Fibroblast of lung (primary cell): ENCODE data around the gene SHQ1. TPM values are rescaled to one million over a fixed set of nuclear protein-coding genes. Genes with fewer than 3 reads are reported as not detected.

ENCODE experiments used
- DNase-seq, 2 donors: peaks; one replicate each; pipeline versions ENCODE4 v3.0.0 to v3.0.0-alpha.2; 2010; ENCODE audit warnings: low read depth in 2 of 2
- H2AFZ ChIP-seq: 2 replicates; pipeline ENCODE4 v1.5.1; 2012; ENCODE audit warnings: low read length, control low read depth, inconsistent platforms
- H3K27ac ChIP-seq: 2 replicates; pipeline ENCODE4 v1.5.1; 2011; ENCODE audit warnings: low read length, control low read depth; ENCODE audit not compliant: insufficient read depth
- H3K27me3 ChIP-seq: 2 replicates; pipeline ENCODE4 v1.5.1; 2011; ENCODE audit warnings: mild to moderate bottlenecking, low read length; ENCODE audit not compliant: control insufficient read depth, insufficient read depth
- H3K36me3 ChIP-seq: 2 replicates; pipeline ENCODE4 v1.5.1; 2011; ENCODE audit warnings: low read length; ENCODE audit not compliant: control insufficient read depth, insufficient read depth
- H3K4me1 ChIP-seq: 2 replicates; pipeline ENCODE4 v1.5.1; 2011; ENCODE audit warnings: low read length; ENCODE audit not compliant: control insufficient read depth, insufficient read depth; ENCODE audit errors: extremely low read depth
- H3K4me2 ChIP-seq: 2 replicates; pipeline ENCODE4 v1.5.1; 2011; ENCODE audit warnings: low read length, control low read depth; ENCODE audit not compliant: insufficient read depth; ENCODE audit errors: extremely low read depth
- H3K4me3 ChIP-seq, 4 experiments: fragments of 200-600 bp in 1 of 4; sonication (generic) in 1 of 4; replicated peaks in 1 of 4; 2 replicates each; pipeline ENCODE4 v1.5.1; 2011 to 2016; ENCODE audit warnings: low read length in 4 of 4, low read depth in 3 of 4, mild to moderate bottlenecking in 3 of 4, control low read depth in 2 of 4, inconsistent platforms in 1 of 4, mixed read lengths in 1 of 4; ENCODE audit not compliant: insufficient read depth in 1 of 4; ENCODE audit errors: control extremely low read depth in 1 of 4
- H3K79me2 ChIP-seq: 2 replicates; pipeline ENCODE4 v1.5.1; 2012; ENCODE audit warnings: mild to moderate bottlenecking, low read length, inconsistent platforms; ENCODE audit not compliant: control insufficient read depth, insufficient read depth
- H3K9ac ChIP-seq: 2 replicates; pipeline ENCODE4 v1.5.1; 2011; ENCODE audit warnings: mild to moderate bottlenecking, low read length, control low read depth; ENCODE audit not compliant: insufficient read depth
- H3K9me3 ChIP-seq: 2 replicates; pipeline ENCODE4 v1.5.1; 2012; ENCODE audit warnings: low read depth, low read length; ENCODE audit not compliant: control insufficient read depth, insufficient read depth
- H4K20me1 ChIP-seq: 2 replicates; pipeline ENCODE4 v1.5.1; 2011; ENCODE audit warnings: low read length; ENCODE audit not compliant: control insufficient read depth, insufficient read depth; ENCODE audit errors: extremely low read depth
- EZH2 ChIP-seq: IDR thresholded peaks from 2 replicates; pipeline ENCODE4 v1.5.1; 2012; ENCODE audit warnings: low read length, control low read depth, mild to moderate bottlenecking; ENCODE audit errors: missing control alignments
- polyA plus RNA-seq, 2 donors: library from polyadenylated mRNA; depleted of rRNA in 1 of 2; stranded (reverse) in 1 of 2; unstranded in 1 of 2; fragments of >200 nt; gene quantifications; 2 replicates each; pipeline ENCODE4 v1.2.1, GENCODE V29; 2011 to 2012; ENCODE audit warnings: missing spikeins in 1 of 2
- total RNA-seq: library from RNA; depleted of rRNA; stranded (reverse); fragments of >200 nt; gene quantifications from 2 replicates; pipeline ENCODE4 v1.2.1, GENCODE V29; 2014
- TF ChIP-seq, protein P1 (sequence below), 2 donors: IDR thresholded peaks in 1 of 2; conservative IDR thresholded peaks in 1 of 2; 1 replicate in 1 of 2; 2 replicates in 1 of 2; pipeline ENCODE4 v1.5.1; 2011 to 2012; ENCODE audit warnings: low read length in 2 of 2, control low read depth in 1 of 2, inconsistent platforms in 1 of 2, low read depth in 1 of 2, mild to moderate bottlenecking in 1 of 2

Gene SHQ1
- total and polyA plus RNA-seq, 2 donors (not counting 1 experiment from before 2014, with no cell fraction given): 12.2 to 15.5 TPM

DNA sequence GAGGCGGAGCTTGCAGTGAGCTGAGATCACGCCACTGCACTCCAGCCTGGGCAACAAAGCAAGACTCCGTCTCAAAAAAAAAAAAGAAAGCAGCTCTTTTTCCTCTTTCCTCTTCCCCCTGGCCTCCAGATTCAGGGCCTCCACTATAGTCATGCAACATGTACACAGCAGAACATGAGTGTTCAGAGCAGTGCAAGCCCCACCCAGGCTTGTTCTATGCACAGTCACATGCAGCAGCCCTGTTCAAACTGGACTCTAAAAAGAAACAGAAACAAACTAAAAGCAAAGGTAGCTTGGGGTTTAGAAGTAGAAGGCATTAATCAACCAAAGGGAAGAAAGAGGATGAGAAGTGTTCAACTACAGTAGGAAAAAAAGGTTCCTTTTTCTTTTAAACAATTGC, 11.8 kb downstream of the SHQ1 start:
- H3K9ac ChIP-seq: no peak overlapping the region
- no peak for TF ChIP-seq EZH2
- TF ChIP-seq, protein P1, sequence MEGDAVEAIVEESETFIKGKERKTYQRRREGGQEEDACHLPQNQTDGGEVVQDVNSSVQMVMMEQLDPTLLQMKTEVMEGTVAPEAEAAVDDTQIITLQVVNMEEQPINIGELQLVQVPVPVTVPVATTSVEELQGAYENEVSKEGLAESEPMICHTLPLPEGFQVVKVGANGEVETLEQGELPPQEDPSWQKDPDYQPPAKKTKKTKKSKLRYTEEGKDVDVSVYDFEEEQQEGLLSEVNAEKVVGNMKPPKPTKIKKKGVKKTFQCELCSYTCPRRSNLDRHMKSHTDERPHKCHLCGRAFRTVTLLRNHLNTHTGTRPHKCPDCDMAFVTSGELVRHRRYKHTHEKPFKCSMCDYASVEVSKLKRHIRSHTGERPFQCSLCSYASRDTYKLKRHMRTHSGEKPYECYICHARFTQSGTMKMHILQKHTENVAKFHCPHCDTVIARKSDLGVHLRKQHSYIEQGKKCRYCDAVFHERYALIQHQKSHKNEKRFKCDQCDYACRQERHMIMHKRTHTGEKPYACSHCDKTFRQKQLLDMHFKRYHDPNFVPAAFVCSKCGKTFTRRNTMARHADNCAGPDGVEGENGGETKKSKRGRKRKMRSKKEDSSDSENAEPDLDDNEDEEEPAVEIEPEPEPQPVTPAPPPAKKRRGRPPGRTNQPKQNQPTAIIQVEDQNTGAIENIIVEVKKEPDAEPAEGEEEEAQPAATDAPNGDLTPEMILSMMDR (conservative IDR thresholded peaks at IDR 0.05 in 1 of 2, IDR thresholded peaks at IDR 0.05 in 1 of 2; ENCODE audit: low read depth in 1 of 2, low read length in 2 of 2): no peak
- H3K4me1 ChIP-seq: no peaks in the 10 kb centered on the region
- H3K36me3 ChIP-seq: no peaks in the 10 kb centered on the region
- DNase-seq: no peak
- H2AFZ ChIP-seq: no peak overlapping the region
- no peaks in the 10 kb centered on the region for H3K27me3 ChIP-seq
- H3K4me2 ChIP-seq: no peak overlapping the region
- H3K9me3 ChIP-seq: no peaks in the 10 kb centered on the region
- no peak overlapping the region for H3K4me3 ChIP-seq
- H3K79me2 ChIP-seq: no peaks in the 10 kb centered on the region
- H4K20me1 ChIP-seq: no peaks in the 10 kb centered on the region
- H3K27ac ChIP-seq: no peak overlapping the region

DNA sequence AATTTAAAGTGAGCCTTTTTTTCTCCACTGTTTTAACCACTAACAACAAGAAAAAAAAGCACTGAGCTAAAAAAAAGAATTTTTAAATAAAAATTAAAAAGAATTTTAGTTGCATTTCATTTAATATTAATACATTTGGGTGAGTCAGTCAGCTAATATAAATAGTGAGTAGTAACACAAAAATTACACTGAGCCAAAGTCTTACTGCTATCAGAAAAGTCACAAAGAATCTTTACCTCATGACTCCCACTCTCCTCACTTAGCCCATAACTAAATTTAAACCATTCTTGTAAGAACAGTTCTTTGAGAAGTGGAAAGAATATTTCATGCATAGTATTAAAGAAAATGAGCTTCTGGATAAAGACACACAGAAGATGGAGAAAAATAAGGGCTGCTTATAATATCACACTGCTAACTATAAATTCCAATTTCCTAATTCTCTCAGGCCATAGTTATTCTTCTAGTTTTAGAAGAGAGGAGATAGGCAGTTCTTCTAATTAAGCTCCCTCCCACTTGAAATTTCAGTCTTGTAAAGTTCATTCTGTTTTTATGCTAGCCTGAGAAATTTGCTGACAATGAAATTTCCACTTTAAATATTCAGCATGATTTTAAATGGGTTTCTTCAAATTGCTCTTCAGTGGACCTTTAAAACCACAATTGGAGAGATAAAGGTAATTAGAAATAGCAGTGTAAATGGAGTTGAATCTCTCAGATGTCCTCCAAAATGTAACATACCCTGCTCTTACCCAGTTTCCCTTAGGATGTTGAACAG, 17.6 kb downstream of the SHQ1 start:
- no peaks in the 10 kb centered on the region for H3K9me3 ChIP-seq
- H3K27me3 ChIP-seq: no peaks in the 10 kb centered on the region
- H3K36me3 ChIP-seq: no peaks in the 10 kb centered on the region
- H4K20me1 ChIP-seq: no peaks in the 10 kb centered on the region
- TF ChIP-seq, protein P1 (conservative IDR thresholded peaks at IDR 0.05 in 1 of 2, IDR thresholded peaks at IDR 0.05 in 1 of 2; ENCODE audit: low read depth in 1 of 2, low read length in 2 of 2): no peak
- no peak for TF ChIP-seq EZH2
- no peak overlapping the region for H2AFZ ChIP-seq
- no peak overlapping the region for H3K4me3 ChIP-seq
- DNase-seq: peak; percentile 56 to 76
- no peaks in the 10 kb centered on the region for H3K79me2 ChIP-seq
- H3K4me1 ChIP-seq: peaks cover 2% of the 10 kb centered on the region
- H3K4me2 ChIP-seq: no peak overlapping the region
- no peak overlapping the region for H3K27ac ChIP-seq
- no peak overlapping the region for H3K9ac ChIP-seq

DNA sequence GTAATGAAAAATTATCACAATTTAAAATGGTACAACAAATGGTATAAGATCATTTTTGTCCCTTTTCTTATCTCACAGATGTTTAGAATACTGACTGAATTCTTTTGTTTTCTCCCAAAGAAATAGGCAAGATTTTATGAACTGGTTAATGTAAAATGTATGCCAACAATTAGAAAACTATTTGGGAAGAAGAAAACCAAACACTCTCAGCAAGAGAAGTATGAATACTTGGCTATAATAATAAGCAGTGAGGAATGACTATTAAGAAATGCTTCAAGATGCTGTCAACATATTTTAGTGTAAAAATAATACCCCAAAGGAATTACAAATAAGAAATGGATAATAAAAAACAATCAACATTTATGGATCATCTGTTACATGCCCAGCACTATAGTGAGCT, 18.5 kb downstream of the SHQ1 start:
- Histone ChIP-seq H3K9ac (no peak overlapping the region), H3K9me3 (no peaks in the 10 kb centered on the region), H3K27me3 (no peaks in the 10 kb centered on the region), H3K36me3 (no peaks in the 10 kb centered on the region), H3K79me2 (no peaks in the 10 kb centered on the region), H3K27ac (no peak overlapping the region), H2AFZ (no peak overlapping the region), H3K4me3 (no peak overlapping the region), H3K4me1 (peaks cover 2% of the 10 kb centered on the region), H3K4me2 (no peak overlapping the region), H4K20me1 (no peaks in the 10 kb centered on the region)
- no peak for TF ChIP-seq EZH2
- TF ChIP-seq, protein P1 (conservative IDR thresholded peaks at IDR 0.05 in 1 of 2, IDR thresholded peaks at IDR 0.05 in 1 of 2; ENCODE audit: low read depth in 1 of 2, low read length in 2 of 2): no peak
- peak in 1 of 2 donors; percentile 47 for DNase-seq
